NCI-H2107 treated with DMSO at 0.1 percent for 48 hours (cell line): ENCODE data around the gene IGFL2.
"Not testable (repeated sequence)": the region's sequence is repeated elsewhere in the genome, so short reads cannot be mapped to it uniquely, and the experiment has no call there.

Experiments
- DNase-seq: peaks from one replicate; lab custom pipeline; 2025; ENCODE audit not compliant: unreplicated experiment; lab: John Stamatoyannopoulos, UW

Gene IGFL2

DNA sequence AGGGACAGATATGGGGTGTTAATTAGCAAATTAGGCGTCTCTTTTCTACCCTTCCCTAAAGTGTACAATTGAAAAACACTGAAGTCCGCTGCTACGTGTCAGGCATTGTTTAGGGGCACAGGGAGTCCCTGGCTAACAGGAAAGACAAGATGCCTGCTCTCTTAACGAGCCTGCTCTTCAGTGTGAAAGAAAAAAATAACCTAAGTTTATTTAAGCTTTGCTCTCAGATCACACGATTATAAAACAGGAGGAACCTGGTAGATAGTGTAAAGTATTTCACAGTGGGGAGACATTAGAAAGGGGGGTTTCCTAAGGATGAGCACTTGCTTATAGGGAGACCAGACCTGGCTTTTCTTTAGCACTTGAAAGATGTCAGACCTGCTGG, 38.7 kb downstream of the IGFL2 start:
- DNase-seq = no peak

DNA sequence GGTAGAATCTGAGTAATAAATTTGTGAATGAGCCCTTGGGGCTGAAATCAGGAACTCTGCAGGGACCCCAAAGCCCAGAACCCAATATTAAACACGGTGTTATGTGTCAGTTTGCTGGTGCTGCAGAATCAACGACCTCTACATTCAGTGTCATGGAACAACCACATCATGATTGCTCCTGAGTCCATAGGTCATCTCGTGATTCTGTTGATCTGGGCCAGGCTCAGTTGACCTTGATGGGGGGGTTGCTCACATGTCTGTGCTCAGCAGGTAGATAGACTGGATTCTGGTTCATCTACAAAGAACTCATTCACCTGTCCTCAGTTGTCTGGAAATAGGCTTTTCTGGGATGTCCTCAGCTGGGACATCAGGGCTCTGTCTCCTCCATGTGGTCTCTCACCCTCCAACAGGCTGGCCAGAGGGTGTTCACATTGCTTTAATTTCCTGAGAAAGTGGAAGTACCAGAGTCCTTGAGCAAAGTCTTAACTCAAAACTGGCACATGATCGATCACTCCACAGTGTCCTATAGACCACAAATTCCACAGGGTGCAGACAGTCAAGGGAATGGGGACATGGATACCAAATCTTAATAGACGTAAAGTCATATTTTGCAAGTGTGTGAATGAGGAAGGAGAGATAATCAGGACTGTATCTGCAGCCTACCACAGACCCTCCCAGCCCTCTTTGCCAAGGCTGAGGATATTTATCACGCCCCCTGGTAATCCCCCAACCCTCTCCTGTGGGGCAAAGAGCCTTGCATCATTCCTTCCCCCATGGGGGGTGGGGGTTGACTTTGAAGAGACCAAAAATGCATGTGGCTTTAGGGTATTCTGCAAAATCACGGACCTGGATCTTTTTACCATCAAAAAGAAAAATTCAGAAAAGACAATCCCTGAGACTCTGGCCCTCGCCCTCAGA, 42.2 kb downstream of the IGFL2 start:
- DNase-seq = no peak

DNA sequence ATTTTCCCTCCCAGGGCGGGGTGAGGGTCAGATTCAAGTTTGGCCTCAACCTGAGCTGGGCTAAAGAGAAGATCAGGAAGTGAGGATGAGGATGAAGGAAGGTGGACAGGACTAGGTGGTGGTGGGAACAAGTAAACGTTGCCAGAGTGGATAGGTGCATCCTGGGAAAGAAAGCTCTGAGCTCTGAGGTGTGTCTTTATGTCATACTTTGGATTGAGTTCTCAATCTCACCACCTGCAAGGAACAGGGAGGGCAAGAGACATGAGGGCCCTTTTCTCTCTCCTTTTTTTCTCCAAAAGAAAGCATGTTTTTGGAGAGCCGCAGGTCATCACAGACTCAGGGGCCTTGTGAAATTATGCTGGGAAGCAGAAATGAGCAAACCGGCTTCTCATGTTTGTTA, 43.3 kb downstream of the IGFL2 start:
- DNase-seq = no peak

DNA sequence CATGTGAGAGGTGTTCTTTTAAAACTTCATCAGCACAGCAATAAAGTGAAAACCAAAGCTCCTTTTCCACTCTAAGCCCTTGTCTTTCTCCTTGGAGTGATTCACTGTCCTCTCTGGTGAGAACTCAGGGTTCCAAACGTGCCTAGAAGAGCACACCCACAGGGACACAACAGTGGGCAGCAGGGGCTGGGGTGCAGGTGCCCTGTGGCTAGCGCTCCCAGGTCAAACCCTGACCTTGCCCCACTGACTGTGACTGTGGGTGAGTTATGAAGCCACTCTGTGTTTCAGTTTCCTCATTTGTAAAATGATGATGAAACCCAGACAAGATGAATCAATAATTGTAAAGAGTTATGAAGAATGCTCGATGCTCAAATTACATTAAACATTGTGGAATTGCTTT, 43.9 kb downstream of the IGFL2 start:
- no peak for DNase-seq

DNA sequence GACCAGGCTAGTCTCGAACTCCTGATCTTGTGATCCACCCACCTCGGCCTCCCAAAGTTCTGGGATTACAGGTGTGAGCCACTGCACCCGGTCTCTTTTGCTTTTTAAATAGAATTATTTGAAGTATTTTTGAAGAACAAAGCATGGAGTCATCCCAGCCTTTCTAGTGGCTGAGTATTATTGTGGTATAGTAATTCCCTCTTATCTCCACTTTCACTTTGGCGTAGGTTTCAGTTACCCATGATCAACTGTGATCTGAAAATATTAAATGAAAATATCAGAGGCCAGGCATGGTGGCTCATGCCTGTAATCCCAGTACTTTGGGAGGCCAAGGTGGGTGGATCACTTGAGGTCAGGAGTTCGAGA, 44.6 kb downstream of the IGFL2 start:
- not testable (repeated sequence) for DNase-seq

DNA sequence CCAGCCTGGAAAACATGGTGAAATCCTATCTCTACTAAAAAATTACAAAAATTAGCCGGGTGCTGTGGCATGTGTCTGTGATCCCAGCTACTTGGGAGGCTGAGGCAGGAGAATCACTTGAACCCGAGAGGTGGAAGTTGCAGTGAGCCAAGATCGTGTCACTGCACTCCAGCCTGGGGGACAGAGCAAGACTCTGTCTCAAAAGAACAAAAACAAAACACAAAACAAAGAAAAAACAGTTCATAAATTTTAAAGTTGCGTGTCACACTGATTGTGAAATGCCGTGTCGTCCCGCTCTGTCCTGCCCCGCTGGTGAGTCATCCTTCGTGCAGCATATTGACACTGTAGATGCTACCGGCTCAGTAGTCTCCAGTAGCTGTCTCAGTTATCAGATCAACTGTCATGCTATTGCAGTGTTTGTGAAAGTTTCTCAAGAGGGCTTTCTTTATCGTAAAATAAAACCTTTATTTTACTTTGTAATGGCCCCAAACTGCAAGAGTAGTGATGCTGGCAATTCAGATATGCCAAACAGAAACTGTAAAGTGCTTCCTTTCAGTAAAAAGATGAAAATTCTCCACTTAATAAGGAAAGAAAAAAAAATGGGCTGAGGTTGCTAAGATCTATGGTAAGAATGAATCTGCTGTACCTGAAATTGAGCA, 45.1 kb downstream of the IGFL2 start:
- DNase-seq = no peak

DNA sequence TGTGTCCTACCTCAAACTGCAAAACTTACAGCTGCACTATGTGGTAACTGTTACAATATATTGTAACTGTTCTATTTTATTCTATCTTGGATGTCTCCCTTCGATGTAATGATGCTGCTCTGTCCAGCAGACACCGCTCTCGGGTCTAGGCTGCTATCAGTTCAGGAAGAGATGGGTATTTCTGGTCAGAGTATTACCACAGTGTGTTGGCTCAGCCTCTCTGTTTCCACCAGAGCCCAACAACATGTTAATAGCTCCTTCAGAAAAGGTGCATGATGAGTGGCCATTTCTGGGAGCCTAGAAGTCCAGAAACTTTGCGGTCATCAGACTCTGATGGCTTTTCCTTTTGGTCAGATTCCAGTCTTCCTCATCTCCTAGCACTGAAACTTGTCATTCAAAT, 45.6 kb downstream of the IGFL2 start:
- DNase-seq = no peak

DNA sequence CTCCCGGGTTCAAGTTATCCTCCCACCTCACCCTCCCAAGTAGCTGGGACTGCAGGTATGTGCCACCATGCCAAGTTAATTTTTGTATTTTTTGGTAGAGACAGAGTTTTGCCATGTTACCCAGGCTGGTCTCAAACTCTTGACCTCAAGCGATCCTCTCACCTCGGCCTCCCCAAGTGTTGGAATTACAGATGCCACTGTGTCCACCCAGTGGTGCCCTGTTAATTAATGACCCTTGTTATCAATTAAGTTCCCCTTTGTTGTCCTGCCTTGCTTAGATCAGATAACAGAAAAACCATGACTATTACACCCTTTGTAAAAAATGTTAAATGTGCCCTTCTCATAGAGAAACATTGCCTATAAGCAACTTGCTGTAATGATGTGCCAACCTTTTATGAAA, 47.1 kb downstream of the IGFL2 start:
- no peak for DNase-seq

DNA sequence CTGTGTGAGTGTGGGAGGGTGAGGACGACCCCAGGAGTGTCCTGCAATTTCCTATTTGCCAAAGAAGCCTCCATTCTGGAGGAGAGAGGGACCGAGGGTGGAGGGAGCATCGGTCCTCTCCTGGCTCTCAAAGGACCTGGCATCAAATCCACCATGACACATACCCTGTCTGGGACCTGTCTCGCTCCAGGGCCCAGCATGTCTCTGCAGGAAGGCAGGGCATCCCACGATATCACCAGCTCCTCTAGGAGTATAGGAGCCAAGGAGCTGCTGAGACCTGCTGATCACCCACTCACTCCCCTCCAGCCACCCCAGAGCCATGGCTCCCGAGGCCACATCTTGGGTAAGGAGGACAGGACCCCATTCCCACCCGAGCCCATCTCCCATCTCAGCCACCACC, 47.9 kb downstream of the IGFL2 start:
- not testable (repeated sequence) for DNase-seq

DNA sequence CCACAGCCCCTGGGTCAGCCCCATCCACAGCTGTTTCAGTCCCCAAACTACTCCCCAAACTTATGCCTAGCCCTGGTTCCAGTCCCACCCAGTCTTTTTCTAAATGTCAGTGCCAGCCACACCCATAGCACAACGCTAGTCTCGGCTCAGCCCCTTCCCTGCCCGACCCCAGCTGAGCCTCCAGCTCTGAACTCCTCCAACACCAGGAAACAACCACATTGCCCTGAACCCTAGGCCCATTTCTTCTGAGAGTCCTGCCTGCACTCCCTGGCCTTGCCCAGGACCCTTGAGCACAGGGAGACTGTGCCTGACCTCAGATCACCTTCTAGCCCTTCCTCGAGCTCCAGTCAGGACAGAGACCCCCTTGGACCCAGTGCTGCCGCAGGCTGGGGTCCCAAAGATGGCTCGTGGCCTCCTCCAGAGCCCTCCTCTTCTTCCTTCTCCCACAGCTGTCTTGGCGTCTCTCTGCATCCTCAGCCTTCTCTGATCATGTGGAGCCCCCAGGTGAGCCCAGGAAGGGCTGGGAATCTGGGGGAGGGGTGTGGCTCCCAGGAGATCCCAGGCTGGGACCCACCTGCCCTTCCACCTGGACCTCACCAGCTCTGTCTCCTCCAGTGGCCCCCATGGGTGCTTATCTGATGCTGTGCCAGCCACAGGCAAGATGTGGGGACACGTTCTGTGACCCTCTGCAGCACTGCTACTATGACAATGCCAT, 48.5 kb downstream of the IGFL2 start:
- DNase-seq = no peak

DNA sequence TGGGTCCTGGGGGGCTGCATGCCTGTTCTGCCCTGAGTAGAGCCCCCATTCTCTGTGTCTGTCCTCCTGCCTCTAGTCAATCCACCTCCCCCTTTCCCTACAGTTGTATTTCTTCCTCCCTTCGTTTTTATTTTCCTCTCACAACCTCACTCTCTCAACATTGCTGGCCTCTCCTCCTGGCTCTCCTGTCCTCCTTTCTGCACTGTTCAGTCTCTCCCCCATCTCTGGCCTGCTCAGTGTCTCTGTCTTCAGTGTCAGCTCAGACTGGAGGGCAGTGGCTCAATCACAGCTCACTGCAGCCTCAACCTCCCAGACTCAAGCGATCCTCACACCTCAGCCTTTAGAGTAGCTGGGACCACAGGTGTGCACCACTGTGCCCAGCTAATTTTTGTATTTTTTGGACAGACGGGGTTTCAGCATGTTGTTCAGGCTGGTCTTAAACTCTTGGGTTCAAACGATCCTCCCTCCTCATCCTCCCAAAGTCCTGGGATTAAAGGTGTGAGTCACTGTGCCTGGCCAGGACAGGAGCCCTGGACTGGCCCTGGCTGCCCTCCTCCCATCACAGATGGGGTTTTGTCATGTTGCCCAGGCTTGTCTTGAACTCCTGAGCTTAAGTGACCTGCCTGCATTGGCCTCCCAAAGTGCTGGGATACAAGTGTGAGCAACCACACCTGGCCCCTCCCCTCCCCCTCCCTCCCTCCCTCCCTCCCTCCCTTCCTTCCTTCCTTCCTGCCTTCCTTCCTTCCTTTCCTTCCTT, 49.5 kb downstream of the IGFL2 start:
- no peak for DNase-seq

DNA sequence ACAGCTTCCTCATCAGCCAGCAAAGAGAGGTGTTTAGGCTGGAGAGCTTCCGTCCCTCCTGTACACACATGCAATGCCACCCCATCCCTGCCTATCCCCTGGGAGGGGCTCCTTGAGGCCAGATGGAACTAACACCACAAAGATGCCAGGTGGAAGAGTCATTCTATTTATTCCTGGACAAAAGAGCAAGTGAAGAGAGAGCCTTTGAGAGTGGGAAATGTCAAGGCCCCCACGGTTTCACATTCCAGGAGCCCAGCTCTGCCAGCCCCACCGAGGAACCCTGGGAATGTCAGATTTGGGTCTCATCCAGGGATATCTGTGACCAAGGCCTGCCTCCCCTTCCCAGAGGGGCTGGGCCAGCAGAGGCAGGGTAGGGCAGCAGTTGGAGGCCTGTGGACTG, 50.7 kb downstream of the IGFL2 start:
- DNase-seq = no peak

DNA sequence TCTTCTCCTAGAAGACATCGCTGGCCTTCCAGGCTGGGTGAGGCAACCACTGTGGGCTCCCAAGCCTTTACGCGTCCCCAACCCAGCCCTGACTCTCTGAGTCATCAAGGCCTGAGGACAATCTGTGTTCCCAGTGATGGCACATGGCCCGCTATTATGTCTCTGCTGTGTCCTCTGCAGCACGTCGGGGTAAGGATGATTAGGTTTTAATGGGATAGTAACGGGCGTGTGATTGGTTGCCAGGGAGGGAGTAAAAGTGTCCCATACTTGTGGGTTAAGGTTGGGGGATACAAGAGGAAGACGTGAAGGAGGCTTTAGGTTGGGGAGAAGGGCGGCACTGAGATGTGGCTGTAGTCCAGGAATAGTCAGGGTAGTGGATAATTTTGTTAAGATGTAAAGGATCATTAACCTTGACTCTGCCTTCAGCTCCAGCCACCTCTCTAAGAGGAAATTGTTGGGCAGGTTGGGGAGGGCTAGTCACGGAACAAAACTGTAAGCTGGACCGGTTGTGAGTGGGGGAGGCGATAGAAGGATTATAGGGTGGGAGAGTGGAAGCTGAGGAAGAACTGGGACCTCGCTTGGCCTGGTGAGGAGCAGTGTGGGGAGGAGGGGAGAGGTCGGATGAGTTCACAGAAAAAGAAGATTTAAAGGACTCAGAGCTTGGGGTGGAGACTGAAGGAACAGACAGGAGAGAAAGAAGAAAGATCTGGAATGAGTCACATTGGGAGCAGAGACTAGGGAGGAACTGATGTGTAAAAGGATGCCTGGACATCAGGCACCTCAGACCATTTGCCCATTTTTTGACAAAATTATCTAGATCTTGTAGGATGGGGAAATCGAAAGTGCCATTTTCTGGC, 53.6 kb downstream of the IGFL2 start:
- no peak for DNase-seq

DNA sequence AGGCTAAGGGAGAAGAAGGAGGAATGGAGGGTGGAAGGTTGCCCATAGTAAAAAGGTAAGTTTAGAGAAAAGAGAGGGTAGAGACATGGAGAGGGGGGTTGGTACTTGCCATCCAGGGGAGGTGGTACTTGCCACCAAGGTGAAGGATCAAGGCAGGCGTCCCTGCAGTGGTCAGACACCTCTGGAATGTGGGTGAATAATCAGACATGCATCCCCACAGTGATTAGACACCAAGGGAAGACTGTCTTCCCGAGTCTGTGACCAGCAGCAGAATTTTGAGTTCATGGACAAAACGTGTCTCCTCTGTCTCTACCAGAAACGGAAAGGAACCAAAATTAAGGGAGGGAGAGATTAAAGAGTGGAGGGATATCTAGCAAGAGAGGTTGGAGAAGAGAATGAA, 54.4 kb downstream of the IGFL2 start:
- DNase-seq = no peak

DNA sequence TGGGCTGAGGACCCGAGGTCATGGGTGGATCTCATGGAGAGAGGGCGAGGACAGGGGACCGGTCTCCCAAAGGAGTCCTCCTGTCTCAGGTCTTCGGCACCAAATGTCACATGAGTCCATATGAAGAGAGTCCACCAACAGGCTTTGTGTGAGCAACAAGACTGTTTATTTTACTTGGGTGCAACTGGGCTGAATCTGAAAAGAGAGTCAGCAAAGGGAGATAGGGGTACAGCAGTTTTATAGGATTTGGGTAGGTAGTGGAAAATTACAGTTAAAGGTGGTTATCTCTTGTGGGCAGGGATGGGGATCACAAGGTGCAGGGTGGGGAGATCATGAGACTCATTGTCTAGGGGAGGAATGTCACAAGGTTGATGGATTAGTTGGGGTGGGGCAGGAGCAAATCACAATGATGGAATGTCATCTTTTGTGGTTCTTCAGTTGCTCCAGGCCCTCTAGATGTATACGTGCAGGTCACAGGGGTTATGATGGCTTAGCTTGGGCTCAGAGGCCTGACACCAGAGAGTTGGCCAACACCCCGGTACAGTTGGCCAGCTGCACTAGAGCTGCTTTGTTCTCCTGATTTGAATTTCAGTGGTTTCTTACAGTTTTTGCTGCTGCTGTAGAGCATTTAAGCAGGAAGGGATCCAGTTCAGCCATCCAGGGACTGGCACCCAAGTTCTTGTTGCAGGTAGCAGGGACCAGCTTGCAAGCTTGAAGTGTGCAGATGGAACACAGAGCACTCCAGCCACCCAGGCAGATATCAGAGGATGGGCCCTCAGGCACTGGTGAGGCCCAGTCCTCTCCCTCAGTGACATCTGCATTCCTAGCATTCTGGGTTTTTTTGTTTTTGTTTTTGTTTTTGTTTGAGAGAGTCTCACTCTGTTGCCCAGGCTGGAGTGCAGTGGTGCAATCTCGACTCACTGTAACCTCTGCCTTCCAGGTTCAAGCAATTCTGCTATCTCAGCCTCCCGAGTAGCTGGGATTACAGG, 55.1 kb downstream of the IGFL2 start:
- DNase-seq = no peak

DNA sequence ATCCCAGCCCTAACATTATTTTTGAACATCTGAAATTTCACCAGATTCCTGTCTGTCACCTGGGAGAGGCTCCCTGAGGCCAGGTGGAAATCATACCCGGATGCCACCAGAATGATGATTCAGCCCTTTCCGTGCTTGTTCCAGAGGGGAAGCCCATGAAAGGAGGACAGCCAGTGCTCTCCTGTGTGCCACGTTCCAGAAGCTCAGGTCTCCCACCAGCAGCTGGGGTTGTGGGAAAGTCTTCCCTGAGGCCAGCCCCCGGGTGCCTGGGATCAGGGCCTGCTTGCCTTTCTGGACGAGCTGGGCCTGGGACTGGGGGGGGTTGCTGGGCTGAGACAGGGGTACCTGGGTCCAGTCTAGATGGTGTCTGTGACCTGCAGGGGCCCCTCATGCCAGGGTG, 56.0 kb downstream of the IGFL2 start:
- no peak for DNase-seq

DNA sequence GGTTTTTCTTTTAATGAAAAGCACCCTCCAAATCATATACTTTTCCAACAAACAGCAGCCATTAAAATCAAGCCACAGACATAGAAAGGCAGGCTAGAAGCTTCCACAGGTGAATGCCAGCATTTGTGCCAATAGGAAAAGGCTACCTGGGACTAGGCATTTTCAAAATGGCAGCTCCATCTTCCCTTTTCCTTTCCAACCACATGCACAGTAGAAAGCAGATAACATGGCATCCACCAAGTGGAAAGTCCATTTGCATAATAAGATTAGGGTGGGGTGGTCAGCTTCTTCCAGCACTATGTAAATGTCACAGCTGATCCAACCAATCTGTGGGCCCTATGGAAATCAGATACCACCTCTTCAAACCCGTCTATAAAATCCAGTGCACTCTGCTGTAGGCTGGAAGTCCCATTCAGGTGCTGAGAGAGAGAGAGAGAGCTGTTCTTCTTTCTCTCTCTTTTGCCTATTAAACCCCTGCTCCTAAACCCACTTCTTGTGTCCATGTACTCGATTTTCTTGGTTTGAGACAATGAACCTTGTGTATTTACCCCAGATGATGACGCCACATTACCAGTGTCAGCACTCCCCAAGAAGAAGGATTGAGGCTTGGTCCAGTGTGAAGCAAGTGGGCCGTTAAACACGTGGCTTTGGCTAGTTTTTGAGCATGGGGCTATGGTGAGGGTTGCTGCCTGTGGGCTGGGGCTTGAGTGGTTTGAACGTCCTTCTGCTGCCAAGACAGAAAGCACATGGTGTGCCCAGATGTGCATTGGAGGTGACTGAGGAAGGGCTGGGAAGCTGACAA, 57.3 kb downstream of the IGFL2 start:
- DNase-seq = no peak

DNA sequence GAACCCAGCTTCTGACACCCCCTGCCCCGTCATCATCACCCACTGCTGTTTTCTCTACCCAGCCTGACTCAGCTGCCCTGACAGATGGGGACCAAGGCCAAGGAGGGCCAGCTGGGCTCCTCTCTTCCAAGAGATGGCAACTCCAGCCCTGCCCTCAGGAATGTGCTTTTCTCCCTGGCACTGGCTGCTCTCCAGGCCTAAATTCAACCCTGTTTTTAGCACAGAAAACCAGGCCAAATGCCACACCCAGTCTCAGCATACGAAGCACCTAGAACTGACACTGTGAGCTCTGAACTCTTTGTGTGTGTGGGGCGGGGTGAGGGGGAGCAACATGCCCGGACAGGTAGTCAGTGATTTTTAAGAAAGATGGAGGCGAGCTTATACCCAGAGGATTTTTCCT, 58.1 kb downstream of the IGFL2 start:
- no peak for DNase-seq
